GM12874 (cell line): ENCODE data around the gene STRADA.

Experiments
- CTCF ChIP-seq: IDR thresholded peaks from 2 replicates; pipeline ENCODE4 v1.5.1; 2011; ENCODE audit warnings: low read depth, mild to moderate bottlenecking, control low read depth, low read length, moderate library complexity; ENCODE audit not compliant: insufficient read depth

Gene STRADA

GRCh38 chr17:63703556-63704258 is 37.9 kb downstream of the STRADA start:
- no peak for TF ChIP-seq CTCF

GRCh38 chr17:63703029-63703428 is 38.6 kb downstream of the STRADA start:
- TF ChIP-seq CTCF: no peak

GRCh38 chr17:63702721-63703015 is 38.9 kb downstream of the STRADA start:
- no peak for TF ChIP-seq CTCF

GRCh38 chr17:63701868-63702720 is 39.5 kb downstream of the STRADA start:
- no peak for TF ChIP-seq CTCF

- no peak for TF ChIP-seq CTCF
Observed at GRCh38 chr17:63701456-63701820, 40.2 kb downstream of the STRADA start.

- peak; percentile 30; the same call in 1 of the 2 replicates for TF ChIP-seq CTCF
Observed at GRCh38 chr17:63700528-63701455, 40.8 kb downstream of the STRADA start.
